Mucosa of descending colon (tissue), 3 donors: ENCODE data around the gene CACNA1D. TPM values are rescaled to one million over a fixed set of nuclear protein-coding genes. Genes with fewer than 3 reads are reported as not detected.

Experiments
- ATAC-seq: fragments of 200-7000 bp; cut with Tn5 transposase; one replicate; pipeline ENCODE4 v1.9.1; 2020; ENCODE audit warnings: mild to moderate bottlenecking, moderate library complexity
- DNase-seq, 3 donors: peaks; one replicate each; pipeline ENCODE4 v3.0.0-alpha.2; 2020
- H3K36me3 ChIP-seq: fragments of 200-600 bp; one replicate; pipeline ENCODE4 v1.8.0; 2021; ENCODE audit warnings: low read depth, mild to moderate bottlenecking
- H3K4me1 ChIP-seq: fragments of 200-600 bp; one replicate; pipeline ENCODE4 v1.8.0; 2021; ENCODE audit warnings: low read depth, mild to moderate bottlenecking
- H3K4me3 ChIP-seq: fragments of 200-600 bp; one replicate; pipeline ENCODE4 v1.8.0; 2021; ENCODE audit warnings: mild to moderate bottlenecking
- H3K9me3 ChIP-seq: fragments of 200-600 bp; one replicate; pipeline ENCODE4 v1.8.0; 2021; ENCODE audit warnings: mild to moderate bottlenecking
- CTCF ChIP-seq: fragments of 200-600 bp; IDR thresholded peaks from one replicate; pipeline ENCODE4 v1.8.0; 2022; ENCODE audit warnings: antibody characterized with exemption, mild to moderate bottlenecking
- intact Hi-C, 2 donors: fragments of 100-400 bp; cut with DNase I in 1 of 2; cut with micrococcal nuclease in 1 of 2; formaldehyde crosslinking; loops; one replicate each; pipeline versions ENCODE4 v1.11.0 to v1.11.1; 2022; cut with DNase I, micrococcal nuclease
- total RNA-seq, 3 donors: library from RNA; stranded (reverse); fragmentation: NEBNext Ultra II Directional in 2 of 3; extraction: Animal tissue kit (Norgen Biotek cat#: 25700) in 2 of 3; gene quantifications; one replicate each; pipeline versions ENCODE4 v1.2.1 to v1.2.4, GENCODE V29; 2021 to 2023
- donor health status: DM: no; HTN: no; CAD: no; lungs with moderate emphysema.
- donor health status: DM: no; HTN: no; CAD: no.
- donor health status: DM: no; HTN: yes; CAD: no.

The CACNA1D gene
- total RNA-seq, 3 donors from 2014 or later: 13.8 to 38.1 (median 22.2) TPM

GRCh38 chr3:53719796-53720195, 225.4 kb downstream of the CACNA1D start:
- intact Hi-C loops: no loop called here
- TF ChIP-seq CTCF: no peak
- H3K4me3 ChIP-seq: no peak overlapping the region
- ATAC-seq: no peak
- no peak for DNase-seq
- H3K36me3 ChIP-seq: no peaks in the 10 kb centered on the region
- H3K4me1 ChIP-seq: no peaks in the 10 kb centered on the region
- no peaks in the 10 kb centered on the region for H3K9me3 ChIP-seq

GRCh38 chr3:53721187-53722119, 227.0 kb downstream of the CACNA1D start:
- intact Hi-C loops: no loop called here
- no peak for TF ChIP-seq CTCF
- H3K9me3 ChIP-seq: no peaks in the 10 kb centered on the region
- no peaks in the 10 kb centered on the region for H3K36me3 ChIP-seq
- DNase-seq (no peak), ATAC-seq (no peak)
- no peaks in the 10 kb centered on the region for H3K4me1 ChIP-seq
- no peak overlapping the region for H3K4me3 ChIP-seq

- no peak for TF ChIP-seq CTCF
- no peak for ATAC-seq
- no peaks in the 10 kb centered on the region for H3K9me3 ChIP-seq
- DNase-seq: no peak
- H3K4me3 ChIP-seq: no peak overlapping the region
- intact Hi-C loops: no loop called here
- H3K4me1 ChIP-seq: no peaks in the 10 kb centered on the region
- no peaks in the 10 kb centered on the region for H3K36me3 ChIP-seq
Observed at GRCh38 chr3:53724566-53724965, 230.2 kb downstream of the CACNA1D start.

DNA sequence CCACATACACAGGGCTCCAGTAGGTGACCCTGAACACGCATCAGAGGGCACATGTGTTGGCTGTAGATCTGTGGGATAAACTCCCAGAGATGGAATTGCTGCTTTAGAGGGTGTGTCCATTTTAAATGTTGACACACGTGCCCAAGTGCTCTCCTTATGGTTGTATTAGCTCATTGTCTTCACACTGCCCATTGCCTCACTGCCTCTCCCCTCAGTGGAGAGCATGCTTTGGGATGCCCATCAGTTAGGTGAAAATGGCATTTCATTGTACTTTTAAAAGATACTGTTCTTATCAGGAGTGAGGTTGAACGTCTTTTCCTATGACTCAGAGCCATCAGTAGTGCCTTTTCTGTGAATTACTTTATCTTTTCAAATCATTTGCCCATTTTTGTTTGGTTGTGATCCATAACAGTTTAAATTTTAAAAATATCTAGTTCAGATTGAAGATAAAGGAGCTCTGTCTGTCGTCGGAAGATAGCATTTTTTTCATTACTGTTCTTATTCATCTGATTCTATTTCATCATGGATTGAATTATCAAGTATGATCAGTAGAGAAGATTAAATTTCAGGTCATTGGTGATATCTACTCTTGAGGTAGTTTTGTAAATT, 231.1 kb downstream of the CACNA1D start:
- ATAC-seq: peak; percentile 82
- intact Hi-C loops: no loop called here
- no peaks in the 10 kb centered on the region for H3K4me1 ChIP-seq
- peak in 1 of 3 donors; percentile 25 for DNase-seq
- no peak for TF ChIP-seq CTCF
- H3K9me3 ChIP-seq: no peaks in the 10 kb centered on the region
- H3K4me3 ChIP-seq: no peak overlapping the region
- H3K36me3 ChIP-seq: no peaks in the 10 kb centered on the region

GRCh38 chr3:53726643-53727042, 232.2 kb downstream of the CACNA1D start:
- no peak for TF ChIP-seq CTCF
- Histone ChIP-seq H3K9me3 (no peaks in the 10 kb centered on the region), H3K36me3 (no peaks in the 10 kb centered on the region), H3K4me1 (no peaks in the 10 kb centered on the region), H3K4me3 (no peak overlapping the region)
- DNase-seq (no peak), ATAC-seq (no peak)
- intact Hi-C loops: no loop called here
